Measurements from ENCODE around the gene PPP6R1. TPM values are rescaled to one million over a fixed set of nuclear protein-coding genes. Genes with fewer than 3 reads are reported as not detected.

Gene PPP6R1
- total RNA-seq, 1 experiment from 2014 or later, result 96.7 TPM

- Histone ChIP-seq H3K9me3 (ENCODE audit: control insufficient read depth in 1 of 2, insufficient read depth in 1 of 2, low read depth in 1 of 2, low read length in 2 of 2) (no peaks in the 10 kb centered on the region), H4K20me1 (ENCODE audit: insufficient read depth) (no peaks in the 10 kb centered on the region), H3K9ac (ENCODE audit: low read length) (no peak overlapping the region), H3K27me3 (ENCODE audit: insufficient read depth, low read length) (no peaks in the 10 kb centered on the region), H3K4me1 (ENCODE audit: control insufficient read depth in 1 of 2, insufficient read depth in 2 of 2, low read length in 2 of 2) (peaks cover 12 to 32% of the 10 kb centered on the region in 2 experiments), H3K4me3 (replicated peaks in 1 of 2; ENCODE audit: low read depth in 1 of 2, low read length in 2 of 2) (no peak overlapping the region), H2AFZ (ENCODE audit: low read depth, low read length, poor library complexity, severe bottlenecking) (no peak overlapping the region), H3K4me2 (ENCODE audit: low read length) (no peak overlapping the region), H3K36me3 (ENCODE audit: control insufficient read depth in 1 of 2, insufficient read depth in 2 of 2, low read length in 2 of 2) (no peaks in the 10 kb centered on the region), H3K27ac (ENCODE audit: low read depth, low read length) (no peak overlapping the region), H3K9me2 (ENCODE audit: insufficient read depth) (no peaks in the 10 kb centered on the region), H3K79me2 (ENCODE audit: insufficient read depth, low read length) (no peaks in the 10 kb centered on the region)
- TF ChIP-seq FOSL1 (IDR thresholded peaks at IDR 0.05; ENCODE audit: low read depth) (no peak), MAX (IDR thresholded peaks at IDR 0.05) (no peak), CBX3 (IDR thresholded peaks at IDR 0.05; ENCODE audit: low read depth) (no peak), EZH2 (IDR thresholded peaks at IDR 0.05) (no peak)
- no peak for DNase-seq (ENCODE audit: low read depth, low spot score)
- ATAC-seq, result no peak
- ChIA-PET RAD21 (ENCODE audit: low non-redundant PET in 1 of 2, low total read pairs in 2 of 2, uncharacterized antibody in 2 of 2, unreplicated experiment in 2 of 2) (no interaction called here), CTCF (no interaction called here), POLR2A (no interaction called here)
- no TSS peak for BruUV-seq (replicated peaks)
- intact Hi-C loops (cut with micrococcal nuclease), result no loop called here
These were observed 77.1 kb downstream of the PPP6R1 start for GRCh38 chr19:55181740-55182139.

Small RNAs within 50 kb of the gene (microRNA-seq; reads per million reads assigned to microRNA genes)
- not detected for gene MIR6802 (ENCODE audit: borderline number of aligned reads)
- gene MIR6803 (ENCODE audit: borderline number of aligned reads), result 2.4 reads per million
- gene MIR6804 (ENCODE audit: borderline number of aligned reads), result 5.6 reads per million, percentile 13 among the genes with 10 or more reads in this experiment

Other genes starting within 250 kb of the PPP6R1 start
- gene GP6, start 220.8 kb downstream of the PPP6R1 start, total RNA-seq (2021; ENCODE audit: unreplicated experiment), result not detected
- 31.1 TPM for gene RDH13, start 195.9 kb downstream of the PPP6R1 start, total RNA-seq (2021; ENCODE audit: unreplicated experiment)
- gene EPS8L1, start 183.1 kb downstream of the PPP6R1 start, total RNA-seq (2021; ENCODE audit: unreplicated experiment), result 62.1 TPM
- gene PPP1R12C, start 141.4 kb downstream of the PPP6R1 start, total RNA-seq (2021; ENCODE audit: unreplicated experiment), result 83.2 TPM
- 188 TPM for gene TNNT1, start 109.8 kb downstream of the PPP6R1 start, total RNA-seq (2021; ENCODE audit: unreplicated experiment)
- 42.1 TPM for gene TNNI3, start 101.3 kb downstream of the PPP6R1 start, total RNA-seq (2021; ENCODE audit: unreplicated experiment)
- 52.8 TPM for gene DNAAF3, start 92.4 kb downstream of the PPP6R1 start, total RNA-seq (2021; ENCODE audit: unreplicated experiment)
- gene SYT5, start 78.7 kb downstream of the PPP6R1 start, total RNA-seq (2021; ENCODE audit: unreplicated experiment), result 2.3 TPM
- gene PTPRH, start 49.5 kb downstream of the PPP6R1 start, total RNA-seq (2021; ENCODE audit: unreplicated experiment), result 15.9 TPM
- gene TMEM86B, start 30.3 kb downstream of the PPP6R1 start, total RNA-seq (2021; ENCODE audit: unreplicated experiment), result 10.6 TPM
- 63.0 TPM for gene HSPBP1, start 21.1 kb upstream of the PPP6R1 start, total RNA-seq (2021; ENCODE audit: unreplicated experiment)
- gene BRSK1, start 25.0 kb upstream of the PPP6R1 start, total RNA-seq (2021; ENCODE audit: unreplicated experiment), result 33.3 TPM
- not detected for gene TMEM150B, start 66.3 kb upstream of the PPP6R1 start, total RNA-seq (2021; ENCODE audit: unreplicated experiment)
- gene KMT5C, start 80.9 kb upstream of the PPP6R1 start, total RNA-seq (2021; ENCODE audit: unreplicated experiment), result 27.5 TPM
- gene COX6B2, start 95.7 kb upstream of the PPP6R1 start, total RNA-seq (2021; ENCODE audit: unreplicated experiment), result 2.4 TPM
- not detected for gene GARIN5B, start 104.2 kb upstream of the PPP6R1 start, total RNA-seq (2021; ENCODE audit: unreplicated experiment)
- 2.8 TPM for gene IL11, start 111.4 kb upstream of the PPP6R1 start, total RNA-seq (2021; ENCODE audit: unreplicated experiment)
- gene TMEM190, start 117.8 kb upstream of the PPP6R1 start, total RNA-seq (2021; ENCODE audit: unreplicated experiment), result not detected
- 21.0 TPM for gene TMEM238, start 125.3 kb upstream of the PPP6R1 start, total RNA-seq (2021; ENCODE audit: unreplicated experiment)
- 3,050 TPM for gene RPL28, start 126.9 kb upstream of the PPP6R1 start, total RNA-seq (2021; ENCODE audit: unreplicated experiment)
- gene UBE2S, start 148.8 kb upstream of the PPP6R1 start, total RNA-seq (2021; ENCODE audit: unreplicated experiment), result 515 TPM
- not detected for gene SHISA7, start 184.3 kb upstream of the PPP6R1 start, total RNA-seq (2021; ENCODE audit: unreplicated experiment)
- 56.8 TPM for gene ISOC2, start 202.6 kb upstream of the PPP6R1 start, total RNA-seq (2021; ENCODE audit: unreplicated experiment)
- 0.34 TPM for gene C19orf85, start 205.7 kb upstream of the PPP6R1 start, total RNA-seq (2021; ENCODE audit: unreplicated experiment)
- 14.9 TPM for gene ZNF628, start 217.6 kb upstream of the PPP6R1 start, total RNA-seq (2021; ENCODE audit: unreplicated experiment)
- 55.3 TPM for gene NAT14, start 226.2 kb upstream of the PPP6R1 start, total RNA-seq (2021; ENCODE audit: unreplicated experiment)
- gene SSC5D, start 229.4 kb upstream of the PPP6R1 start, total RNA-seq (2021; ENCODE audit: unreplicated experiment), result 1.5 TPM